MM.1S (cell line): ENCODE measurements around the gene RXRA.

ENCODE experiments used
- EZH2phosphoT487 ChIP-seq: fragments of 300-600 bp; sonication (generic); IDR thresholded peaks from 2 replicates; pipeline ENCODE4 v1.6.1; 2018; ENCODE audit warnings: antibody characterized with exemption, low read length
- TF ChIP-seq, protein P1 (sequence below): fragments of 300-600 bp; sonication (generic); IDR thresholded peaks from 2 replicates; pipeline ENCODE4 v1.5.1; 2016; ENCODE audit warnings: antibody characterized with exemption, low read length, mixed read lengths

- TF ChIP-seq, protein P1, sequence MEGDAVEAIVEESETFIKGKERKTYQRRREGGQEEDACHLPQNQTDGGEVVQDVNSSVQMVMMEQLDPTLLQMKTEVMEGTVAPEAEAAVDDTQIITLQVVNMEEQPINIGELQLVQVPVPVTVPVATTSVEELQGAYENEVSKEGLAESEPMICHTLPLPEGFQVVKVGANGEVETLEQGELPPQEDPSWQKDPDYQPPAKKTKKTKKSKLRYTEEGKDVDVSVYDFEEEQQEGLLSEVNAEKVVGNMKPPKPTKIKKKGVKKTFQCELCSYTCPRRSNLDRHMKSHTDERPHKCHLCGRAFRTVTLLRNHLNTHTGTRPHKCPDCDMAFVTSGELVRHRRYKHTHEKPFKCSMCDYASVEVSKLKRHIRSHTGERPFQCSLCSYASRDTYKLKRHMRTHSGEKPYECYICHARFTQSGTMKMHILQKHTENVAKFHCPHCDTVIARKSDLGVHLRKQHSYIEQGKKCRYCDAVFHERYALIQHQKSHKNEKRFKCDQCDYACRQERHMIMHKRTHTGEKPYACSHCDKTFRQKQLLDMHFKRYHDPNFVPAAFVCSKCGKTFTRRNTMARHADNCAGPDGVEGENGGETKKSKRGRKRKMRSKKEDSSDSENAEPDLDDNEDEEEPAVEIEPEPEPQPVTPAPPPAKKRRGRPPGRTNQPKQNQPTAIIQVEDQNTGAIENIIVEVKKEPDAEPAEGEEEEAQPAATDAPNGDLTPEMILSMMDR = no peak
- TF ChIP-seq EZH2phosphoT487 = no peak
Observed at GRCh38 chr9:134365791-134366222, 39.6 kb downstream of the RXRA start.
